NCI-H146 treated with DMSO at 0.1 percent for 48 hours (cell line): Measurements from ENCODE around the gene PRCD.
"Not testable (repeated sequence)": the region's sequence is repeated elsewhere in the genome, so short reads cannot be mapped to it uniquely, and the experiment has no call there.

Source experiments
- DNase-seq: peaks from one replicate; lab custom pipeline; 2025; ENCODE audit not compliant: unreplicated experiment; lab: John Stamatoyannopoulos, UW

Gene PRCD

DNA sequence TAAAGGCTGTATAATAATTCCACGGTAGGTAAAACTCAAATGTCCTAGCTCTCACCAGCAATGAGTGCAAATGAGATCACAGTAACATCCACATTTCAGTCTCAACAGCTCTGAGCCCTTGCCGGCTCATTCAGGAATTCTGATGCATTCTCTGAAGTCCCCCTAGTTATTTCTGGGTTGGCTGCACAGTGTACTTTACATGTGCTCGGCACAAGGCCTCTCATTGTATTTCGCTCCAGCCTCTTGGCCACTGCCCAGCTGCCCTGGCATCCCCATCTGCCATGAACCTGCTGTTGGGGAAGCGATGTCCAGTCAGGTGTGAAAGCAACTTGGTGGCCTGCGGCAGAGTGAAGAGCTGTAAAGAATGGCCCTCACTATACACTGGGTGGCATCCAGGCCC lies 14.3 kb downstream of the PRCD start:
- DNase-seq, result no peak

GRCh38 chr17:76556765-76557367 lies 17.0 kb downstream of the PRCD start:
- DNase-seq, result no peak

DNA sequence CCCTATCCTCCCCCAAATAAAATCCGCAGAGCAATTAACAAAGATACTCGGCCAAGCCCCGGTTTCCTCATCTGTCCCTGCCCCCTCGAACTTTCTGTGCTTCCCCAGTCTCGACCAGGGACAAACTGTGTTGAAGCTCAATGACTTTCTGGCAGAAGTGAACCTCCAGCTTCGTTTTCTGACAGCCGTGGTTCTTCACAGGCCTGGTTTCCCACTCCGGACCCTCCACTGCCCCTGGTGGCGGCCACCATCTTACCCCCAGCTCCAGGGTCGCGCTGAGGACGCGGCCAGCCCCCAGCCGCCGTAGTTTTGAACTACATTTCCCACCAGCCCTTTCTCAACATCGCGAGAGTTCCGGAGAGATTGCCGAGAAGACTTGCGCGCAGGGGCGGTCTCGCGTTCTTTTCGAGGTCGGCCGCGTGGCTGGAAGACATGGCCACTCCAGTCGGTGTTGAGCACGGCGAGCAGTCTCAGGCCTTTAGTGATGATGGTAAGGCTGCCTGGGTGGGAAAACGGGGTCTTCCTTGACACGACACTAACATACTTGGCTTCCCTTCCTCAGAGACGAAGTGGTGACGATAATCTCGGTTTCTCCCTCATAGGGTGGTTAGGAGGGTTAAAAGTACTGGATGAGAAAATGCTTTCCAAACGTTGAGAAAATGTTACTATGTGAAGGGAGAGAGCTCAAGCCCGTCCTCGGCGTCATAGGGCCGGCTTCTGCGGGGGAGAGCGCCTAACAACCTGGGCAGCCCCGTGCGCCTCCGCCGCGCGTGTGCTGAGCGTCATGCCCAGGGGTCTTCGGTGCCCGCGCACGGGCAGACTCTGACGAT lies 17.7 kb downstream of the PRCD start:
- DNase-seq, result peak; percentile 96

DNA sequence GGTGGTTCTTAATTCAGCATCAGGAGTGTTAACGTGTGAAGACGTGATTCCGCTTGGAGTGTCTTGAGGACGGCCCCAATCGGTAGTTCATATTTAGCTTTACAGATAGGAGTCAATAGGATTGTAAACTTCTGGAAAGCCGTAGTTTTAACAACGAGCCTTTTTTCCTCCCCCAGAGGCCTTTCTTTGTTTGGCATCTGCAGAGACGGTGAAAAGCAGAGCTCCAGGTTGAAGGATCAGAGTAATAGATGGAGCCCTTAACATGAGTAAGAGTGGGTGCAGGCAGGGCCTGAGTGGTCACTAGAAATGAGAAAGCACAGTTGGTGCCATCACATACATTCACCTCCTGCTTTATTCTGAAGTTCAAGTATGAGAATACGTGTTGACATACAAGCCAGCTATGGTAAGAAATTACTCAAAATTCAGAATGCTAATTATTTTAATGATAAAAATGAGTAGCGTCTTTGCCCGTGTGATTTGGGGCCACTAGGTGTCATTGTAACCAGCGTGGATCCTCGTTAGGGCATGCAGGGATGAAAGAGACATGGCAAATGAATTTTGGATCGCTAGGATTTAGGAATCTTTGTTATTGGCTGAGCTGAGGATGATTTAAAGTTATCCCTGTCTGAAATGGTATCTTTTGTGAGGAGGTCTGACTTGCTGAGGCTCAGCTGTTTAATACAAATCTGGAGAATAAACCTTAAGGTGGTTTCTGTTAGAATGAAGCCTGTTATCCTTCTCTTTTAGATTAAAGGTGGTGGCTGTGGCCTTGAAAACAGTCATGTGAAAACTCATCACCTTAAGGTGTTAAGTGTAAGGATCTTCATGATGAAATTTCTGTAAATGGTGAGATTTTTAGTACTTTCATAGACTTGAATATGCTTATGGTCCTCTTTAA lies 18.6 kb downstream of the PRCD start:
- DNase-seq, result no peak

DNA sequence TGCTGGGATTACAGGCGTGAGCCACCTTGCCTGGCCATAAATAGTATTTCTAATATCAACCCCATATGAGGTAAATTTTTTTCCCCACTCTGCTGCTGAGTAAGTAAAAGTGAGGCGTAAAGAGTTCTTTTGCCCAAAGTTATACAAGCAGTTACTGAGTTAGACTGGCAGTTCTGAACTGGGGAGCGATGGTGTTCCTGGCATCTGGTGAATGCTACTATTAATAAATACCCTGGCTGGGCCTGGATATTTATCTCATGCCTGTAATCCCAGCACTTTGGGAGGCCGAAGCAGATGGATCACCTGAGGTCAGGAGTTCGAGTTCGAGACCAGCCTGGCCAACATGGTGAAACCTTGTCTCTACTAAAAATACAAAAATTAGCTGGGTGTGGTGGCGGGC lies 19.6 kb downstream of the PRCD start:
- DNase-seq, result not testable (repeated sequence)

GRCh38 chr17:76560036-76560876 lies 20.4 kb downstream of the PRCD start:
- no peak for DNase-seq

DNA sequence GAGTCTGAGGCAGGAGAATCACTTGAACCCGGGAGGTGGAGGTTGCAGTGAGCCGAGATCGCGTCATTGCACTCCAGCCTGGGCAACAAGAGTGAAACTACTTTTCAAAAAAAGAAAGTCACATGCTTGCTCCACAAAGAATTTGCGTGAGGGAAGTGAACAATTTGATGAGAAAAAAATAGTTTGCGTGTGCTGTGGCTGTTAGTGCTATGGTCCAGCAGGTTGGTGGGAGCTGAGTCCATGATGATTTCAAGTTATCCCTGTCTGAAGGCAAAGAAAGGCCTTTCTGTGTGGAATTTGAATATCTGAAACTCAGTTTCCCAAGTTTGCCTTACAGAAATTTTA lies 21.0 kb downstream of the PRCD start:
- DNase-seq, result no peak

DNA sequence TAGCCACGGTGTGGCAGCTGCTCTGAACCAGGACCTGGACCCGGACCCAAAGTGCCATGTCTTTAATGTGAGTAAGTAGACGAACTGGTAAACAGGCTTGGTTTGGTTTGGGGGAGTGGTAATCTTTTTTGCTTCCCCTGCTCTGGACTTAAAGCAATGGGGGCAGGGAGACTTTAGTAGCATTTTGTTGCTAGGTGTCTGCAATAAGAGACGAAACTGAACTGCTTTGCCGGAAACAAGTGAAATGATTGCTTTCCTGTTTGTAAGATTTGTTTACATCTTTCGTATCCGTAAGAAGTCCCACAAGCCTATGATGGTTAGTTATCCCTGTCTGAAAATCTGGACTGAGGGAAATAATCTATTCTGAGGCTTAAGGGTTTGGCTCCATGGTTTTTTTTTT lies 21.5 kb downstream of the PRCD start:
- DNase-seq, result no peak

GRCh38 chr17:76561799-76562268 lies 22.0 kb downstream of the PRCD start:
- no peak for DNase-seq

DNA sequence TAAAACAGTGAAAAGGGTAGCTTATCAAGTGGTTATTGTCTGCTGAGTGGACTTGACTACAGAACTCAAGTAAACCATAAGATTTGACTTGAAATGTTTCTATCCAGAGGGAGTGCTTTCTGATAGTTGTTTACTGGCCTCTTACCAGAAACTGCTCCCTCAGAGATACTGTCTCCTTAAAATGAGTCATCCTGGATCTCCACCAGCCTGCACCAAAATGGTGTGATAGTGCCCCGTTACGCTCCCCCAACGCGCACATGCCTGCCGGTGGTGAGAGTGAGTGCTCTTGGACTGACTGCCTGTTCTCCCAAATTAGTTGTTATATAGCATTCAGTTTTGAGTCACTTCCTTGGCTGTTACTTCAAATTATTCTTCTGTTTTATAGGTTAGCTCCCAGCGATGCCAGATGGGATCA lies 22.9 kb downstream of the PRCD start:
- DNase-seq, result no peak

DNA sequence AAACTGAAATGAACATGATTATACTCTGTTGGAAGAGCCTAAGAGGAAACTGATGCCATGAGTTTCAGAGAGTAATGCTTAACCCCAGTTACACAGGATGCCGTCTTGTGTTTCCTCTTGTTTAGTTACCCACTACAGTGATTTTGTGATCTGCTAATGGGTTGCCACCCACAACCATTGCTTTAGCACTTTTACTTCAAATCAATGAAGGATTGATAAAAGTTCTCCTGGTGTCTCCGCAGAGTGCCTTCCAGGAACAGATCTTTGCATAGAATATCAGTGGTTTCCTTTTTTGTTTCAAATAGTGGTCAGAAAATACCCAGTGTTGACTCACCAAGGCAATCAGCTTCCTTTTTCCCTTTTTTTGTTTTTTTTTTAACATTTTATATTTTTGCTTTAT lies 23.5 kb downstream of the PRCD start:
- not testable (repeated sequence) for DNase-seq

GRCh38 chr17:76564991-76565727 lies 25.3 kb downstream of the PRCD start:
- DNase-seq, result not testable (repeated sequence)

- DNase-seq, result no peak
Measured at GRCh38 chr17:76565728-76566612, 26.1 kb downstream of the PRCD start.

GRCh38 chr17:76566613-76566943 lies 26.7 kb downstream of the PRCD start:
- no peak for DNase-seq

DNA sequence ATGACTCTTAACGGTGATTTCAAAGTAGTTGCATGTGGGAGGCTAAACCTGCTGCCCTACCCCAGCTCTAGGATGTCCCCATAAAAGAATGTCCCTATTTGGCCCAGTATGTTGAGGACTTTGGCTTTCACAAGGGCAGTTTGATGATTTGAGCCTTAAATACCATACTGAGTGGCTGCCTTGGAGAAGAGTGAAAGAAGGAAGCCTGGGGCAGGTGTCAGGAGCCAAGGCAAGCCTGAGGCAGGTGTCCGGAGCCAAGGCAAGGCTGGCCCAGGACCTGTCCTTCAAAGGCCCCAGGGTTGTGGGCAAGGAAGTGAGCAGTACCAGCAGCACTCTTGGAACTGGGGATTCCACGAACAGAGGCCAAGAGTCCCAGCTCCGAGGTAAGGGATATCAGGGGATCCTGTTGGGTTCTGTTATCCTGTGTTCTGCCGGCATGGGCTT lies 27.2 kb downstream of the PRCD start:
- no peak for DNase-seq

- DNase-seq, result no peak
Measured at GRCh38 chr17:76567634-76568432, 28.0 kb downstream of the PRCD start.

DNA sequence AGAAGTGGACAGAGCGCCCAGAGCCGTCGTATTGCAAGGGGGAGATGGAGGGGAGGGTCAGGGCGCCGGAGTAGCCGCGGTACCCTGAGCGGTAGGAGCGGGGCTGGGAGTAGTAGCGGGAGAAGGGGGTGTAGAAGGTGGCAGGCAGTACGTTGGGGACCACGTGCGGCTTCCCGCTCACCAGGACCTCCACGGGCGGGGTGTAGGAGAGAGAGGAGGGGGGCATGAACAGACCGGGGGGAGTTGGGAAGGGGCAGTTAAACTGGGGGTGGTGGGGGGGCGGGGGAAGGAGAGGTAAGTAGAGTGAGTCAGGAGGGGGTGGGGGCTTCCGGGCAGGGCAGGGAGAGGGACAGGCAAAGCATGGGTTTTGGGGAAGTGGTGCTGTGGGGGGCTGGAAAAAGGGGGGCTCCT lies 29.0 kb downstream of the PRCD start:
- no peak for DNase-seq

GRCh38 chr17:76569607-76570279 lies 29.9 kb downstream of the PRCD start:
- DNase-seq, result no peak
